ENCODE data around the gene KIF3B.
"Not testable (repeated sequence)": the region's sequence is repeated elsewhere in the genome, so short reads cannot be mapped to it uniquely, and the experiment has no call there.

KIF3B gene

DNA sequence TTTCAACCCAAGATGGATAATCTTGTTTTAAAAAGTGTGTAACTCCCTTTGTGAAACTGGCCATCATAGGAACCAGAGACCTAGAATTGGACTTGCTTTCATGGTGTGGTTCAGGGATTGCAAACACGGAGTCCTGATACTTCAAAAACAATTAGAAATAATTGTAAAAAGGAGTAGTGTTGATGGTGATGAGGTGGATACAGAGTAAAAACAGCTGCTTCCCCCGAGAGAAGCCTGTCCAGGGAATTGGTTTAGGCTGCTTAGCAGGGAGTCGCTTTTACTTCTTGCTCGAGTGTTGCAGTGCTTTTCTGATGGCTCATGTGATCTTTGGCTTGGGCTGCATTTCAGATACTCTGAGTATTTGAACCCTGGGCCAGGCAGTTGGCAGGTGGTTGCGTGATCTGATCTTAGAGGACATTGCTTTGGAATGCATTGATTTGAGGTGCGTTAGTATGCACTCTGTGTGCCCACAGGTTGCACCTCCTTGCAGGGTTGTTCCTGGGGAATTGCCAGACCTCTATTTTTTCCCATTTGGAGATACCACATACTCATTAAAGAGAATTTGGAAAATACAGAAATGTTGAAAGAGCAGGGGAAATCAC is 19.5 kb downstream of the KIF3B start:
- no peak for DNase-seq

DNA sequence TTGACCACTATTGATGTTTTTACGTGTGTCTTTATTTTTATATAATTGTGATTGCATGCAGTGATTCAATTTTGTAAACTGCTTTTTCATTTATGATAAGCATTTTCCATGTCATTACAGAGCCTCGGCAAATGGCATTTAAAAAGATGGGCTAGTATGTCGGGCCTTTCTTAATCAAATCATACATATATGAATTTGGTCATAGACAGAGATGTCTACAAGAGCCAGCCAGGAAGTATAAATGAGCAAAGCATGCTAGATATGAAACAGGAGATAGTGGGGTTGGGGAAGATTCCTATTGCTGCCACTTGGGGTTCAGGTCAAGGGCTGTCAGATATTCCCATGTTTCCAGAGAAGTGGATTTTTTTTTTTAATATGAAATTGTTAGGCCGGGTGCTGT is 20.0 kb downstream of the KIF3B start:
- no peak for DNase-seq

DNA sequence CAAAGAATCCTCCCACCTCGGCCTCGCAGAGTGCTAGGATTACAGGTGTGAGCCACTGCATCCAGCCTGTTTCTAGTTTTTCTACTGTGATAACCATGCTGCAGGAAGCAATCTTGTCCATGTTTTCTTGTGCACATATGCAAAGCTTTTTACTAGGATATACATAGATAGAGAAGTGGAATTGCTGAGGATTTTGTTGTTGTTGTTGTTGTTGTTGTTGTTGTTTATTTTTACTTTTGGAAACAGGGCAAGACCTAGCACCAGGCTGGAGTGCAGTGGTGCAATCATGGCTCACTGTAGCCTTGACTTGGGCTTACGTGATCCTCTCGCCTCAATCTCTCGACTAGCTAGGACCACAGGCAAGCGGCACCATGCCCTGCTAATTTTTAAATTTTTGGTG is 23.2 kb downstream of the KIF3B start:
- DNase-seq, result no peak

DNA sequence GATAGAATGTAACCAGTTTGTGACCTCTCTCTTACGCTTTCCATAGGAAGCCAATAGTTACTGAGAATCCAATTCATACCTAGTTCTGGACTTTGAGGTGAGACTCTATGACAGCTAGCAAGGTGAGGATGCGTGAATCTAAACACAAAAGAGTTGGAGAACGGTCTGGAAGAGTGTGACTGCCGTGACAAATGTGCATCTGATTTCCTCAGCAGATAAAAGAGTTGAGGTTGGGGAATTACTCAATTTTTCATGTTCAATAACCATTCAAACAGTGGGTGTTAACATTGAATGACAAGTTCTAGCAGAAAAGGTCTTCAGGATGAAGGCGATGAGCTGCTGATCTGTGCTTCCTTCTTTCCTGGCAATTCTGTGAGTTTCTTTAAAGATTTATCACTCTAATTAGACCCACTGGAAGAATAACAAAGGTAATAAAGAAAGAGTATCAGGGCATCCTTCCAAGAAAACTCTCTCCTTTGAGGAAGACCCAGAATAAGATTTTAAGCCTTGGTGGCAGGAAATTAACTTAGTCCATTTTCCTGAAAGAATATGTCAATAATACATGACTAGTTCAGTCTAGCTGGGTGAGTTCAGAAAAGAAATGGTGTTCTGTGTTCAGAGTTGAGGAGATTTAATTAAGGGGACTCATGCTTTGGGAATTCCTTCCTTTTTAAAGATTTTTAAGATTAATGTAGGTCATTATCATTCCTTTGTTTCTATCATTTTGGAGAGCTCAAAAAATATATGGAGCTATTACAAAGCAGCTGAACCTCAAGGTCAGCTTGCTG is 24.5 kb downstream of the KIF3B start:
- DNase-seq, result no peak

DNA sequence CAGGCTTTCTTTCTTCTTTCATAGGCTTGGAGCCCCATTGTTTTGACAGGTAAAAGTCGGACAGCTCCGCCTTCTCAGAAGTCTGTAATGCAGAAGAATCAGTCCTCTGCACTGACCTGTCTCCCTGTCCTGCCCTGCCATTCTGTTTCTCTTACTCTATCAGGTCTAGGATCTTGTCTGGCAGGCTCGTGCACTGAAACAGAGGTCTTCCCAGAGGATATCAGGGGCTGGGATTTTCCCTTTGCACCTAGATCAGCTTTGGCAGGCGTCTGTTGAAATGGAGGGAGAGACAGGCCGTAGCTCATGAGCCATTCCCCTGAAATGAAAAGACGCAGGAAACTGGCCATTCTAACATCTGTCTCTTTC is 25.0 kb downstream of the KIF3B start:
- DNase-seq, result no peak

DNA sequence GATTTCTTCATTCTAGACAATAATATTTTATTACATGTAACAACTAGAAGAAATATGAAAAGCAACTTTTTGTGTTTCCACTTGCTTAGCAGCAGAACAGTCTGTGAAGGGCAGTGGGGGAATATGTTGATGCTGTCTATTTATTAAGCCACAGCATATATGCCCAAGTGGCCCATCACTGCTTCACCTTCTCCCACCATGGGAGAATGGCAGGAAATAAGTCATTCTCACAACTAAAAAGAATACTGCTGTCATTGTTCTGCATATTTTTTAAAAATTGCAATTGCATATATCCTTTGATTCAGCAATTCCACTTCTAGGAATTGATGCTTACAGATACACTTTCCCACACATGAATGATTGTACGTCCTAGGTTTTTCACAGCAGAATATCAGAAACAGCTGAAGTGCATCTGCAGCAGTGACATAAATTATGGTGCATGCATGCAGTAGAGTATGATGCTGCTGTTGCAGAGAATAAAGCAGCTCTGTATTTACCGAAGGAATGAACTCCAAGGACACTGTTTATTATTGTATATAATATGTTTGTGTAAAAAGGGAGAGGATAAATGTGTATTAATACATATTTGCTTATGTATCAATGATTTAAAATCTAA is 26.8 kb downstream of the KIF3B start:
- no peak for DNase-seq

DNA sequence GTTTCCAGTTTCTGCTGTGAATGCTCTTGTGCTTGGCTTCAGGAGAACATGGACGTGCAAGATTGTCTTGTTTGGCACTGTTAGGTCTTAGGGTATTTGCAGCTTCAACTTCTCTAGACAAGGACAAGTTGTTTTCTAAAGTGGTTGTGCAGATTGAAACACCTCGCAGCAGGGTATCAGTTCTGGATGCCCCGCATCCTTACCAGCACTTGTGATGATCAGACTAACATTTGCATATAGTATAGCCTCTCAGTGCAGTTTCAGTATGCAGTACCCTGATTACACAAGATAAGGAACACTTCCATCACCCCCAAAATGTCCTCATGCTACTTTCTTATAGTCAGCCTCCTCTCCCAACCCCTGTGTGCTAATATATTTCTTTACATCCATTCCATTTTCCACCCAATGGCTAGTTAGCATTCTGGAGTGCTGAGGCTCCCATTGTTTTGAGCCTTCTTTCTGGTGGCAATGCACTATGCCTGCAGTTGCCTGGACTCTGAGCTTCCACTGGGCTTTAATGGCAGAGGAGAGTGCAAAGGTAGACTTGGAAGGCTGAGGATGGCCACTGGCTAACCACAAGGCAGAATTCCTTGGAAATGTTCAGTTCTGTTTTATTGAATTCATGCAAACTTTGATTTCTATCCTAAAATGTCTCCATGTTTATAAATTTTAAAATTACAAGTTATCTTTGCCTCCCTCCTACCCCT is 35.4 kb downstream of the KIF3B start:
- DNase-seq, result no peak

DNA sequence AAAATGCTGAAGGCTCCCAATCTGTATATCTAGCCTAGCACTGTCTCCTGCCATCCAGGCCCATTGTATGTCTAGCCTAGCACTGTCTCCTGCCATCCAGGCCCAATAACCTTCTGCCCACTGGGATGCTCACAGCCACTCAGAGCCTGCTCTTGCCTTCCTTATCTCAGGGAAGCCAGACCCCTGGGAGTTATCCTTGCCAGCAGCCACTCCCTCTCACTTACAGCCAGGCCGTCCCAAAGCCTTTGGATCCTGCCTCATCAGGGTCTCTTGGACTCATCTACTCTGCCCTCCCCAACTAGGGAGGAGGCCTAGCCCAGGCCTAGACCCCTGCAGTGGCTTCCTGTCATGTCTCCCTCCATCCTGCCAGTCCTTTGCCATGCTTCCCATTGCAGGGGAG is 37.3 kb downstream of the KIF3B start:
- DNase-seq, result no peak

DNA sequence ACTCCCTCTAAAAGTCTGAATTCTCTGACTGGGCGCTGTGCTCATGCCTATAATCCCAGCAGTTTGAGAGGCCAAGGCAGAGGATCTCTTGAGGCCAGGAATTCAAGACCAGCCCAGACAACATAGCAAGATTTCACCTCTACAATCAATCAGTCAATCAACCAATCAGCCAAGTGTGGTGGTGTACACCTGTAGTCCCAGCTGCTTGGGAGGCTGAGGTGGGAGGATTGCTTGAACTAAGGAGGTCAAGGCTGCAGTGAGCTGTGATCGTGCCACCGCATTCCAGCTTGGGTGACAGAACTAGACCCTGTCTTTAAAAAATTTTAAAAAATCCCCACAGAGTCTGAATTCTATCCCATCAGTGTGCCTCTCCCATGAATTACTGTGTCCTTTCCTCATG is 37.9 kb downstream of the KIF3B start:
- no peak for DNase-seq

DNA sequence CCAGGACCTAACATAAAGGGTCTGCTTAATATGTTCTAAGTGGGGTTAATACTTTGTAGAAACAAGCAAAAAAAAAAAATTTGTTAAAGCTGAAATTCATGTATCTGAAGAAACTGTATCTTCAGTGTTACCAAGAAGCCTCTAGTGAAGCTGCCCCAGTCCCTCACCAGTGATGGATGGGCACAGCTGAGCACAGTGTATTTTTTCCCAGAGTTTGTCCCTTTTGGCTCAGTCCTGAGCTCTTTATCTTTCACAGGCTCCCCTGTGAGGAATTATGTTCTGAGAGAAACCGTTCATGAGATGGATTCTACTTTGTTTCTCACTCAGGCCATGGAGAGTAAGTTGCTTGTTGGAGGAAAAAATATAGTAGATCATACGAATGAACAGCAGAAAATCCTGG is 38.4 kb downstream of the KIF3B start:
- no peak for DNase-seq

DNA sequence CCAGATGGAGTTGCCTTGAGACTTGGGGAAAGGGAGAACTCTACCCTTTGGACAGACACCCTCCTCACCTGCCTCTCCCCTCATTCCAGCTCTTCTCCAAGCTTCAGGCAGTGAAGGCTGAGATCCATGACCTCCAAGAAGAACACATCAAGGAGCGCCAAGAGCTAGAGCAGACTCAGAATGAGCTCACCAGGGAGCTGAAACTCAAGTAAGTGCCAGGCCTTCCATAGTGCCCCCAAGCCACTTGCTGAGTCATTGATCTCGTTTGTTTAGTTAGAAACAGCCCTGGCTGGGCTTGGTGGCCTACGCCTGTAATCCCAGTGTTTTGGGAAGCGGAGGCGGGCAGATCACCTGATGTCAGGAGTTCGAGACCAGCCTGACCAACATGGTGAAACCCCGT is 39.2 kb downstream of the KIF3B start:
- no peak for DNase-seq

DNA sequence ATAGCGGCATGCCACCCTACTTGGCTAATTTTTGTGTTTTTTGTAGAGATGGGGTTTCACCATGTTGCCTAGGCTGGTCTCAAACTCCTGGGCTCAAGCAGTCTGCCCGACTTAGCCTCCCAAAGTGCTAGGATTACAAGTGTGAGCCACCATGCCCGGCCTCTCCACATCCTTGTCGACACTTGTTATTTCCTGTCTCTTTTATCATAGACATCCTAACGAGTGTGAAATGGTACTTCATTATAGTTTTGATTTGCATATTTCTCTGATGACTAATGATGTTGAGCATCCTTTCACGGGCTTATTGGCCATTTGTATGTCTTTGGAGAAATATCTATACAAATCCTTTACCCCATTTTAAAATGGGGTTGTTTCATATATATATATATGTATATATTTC is 41.6 kb downstream of the KIF3B start:
- DNase-seq, result no peak

DNA sequence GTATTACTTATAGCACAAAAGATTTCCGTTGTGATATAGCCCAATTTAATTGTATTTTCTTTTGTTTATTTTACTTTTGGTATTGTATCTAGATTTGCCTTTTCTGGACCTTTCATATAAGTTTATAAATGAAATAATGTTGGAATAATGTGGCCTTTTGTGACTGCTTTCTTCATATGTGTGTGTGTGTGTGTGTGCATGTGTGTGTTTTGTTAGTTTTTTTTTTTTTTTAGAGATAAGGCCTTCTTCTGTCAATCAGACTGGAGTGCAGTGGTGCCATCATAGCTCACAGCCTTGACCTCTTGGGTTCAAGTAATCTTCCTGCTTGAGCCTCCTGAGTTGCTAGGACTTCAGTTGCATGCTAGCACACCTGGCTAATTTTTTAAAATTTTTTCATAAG is 42.9 kb downstream of the KIF3B start:
- DNase-seq, result no peak

DNA sequence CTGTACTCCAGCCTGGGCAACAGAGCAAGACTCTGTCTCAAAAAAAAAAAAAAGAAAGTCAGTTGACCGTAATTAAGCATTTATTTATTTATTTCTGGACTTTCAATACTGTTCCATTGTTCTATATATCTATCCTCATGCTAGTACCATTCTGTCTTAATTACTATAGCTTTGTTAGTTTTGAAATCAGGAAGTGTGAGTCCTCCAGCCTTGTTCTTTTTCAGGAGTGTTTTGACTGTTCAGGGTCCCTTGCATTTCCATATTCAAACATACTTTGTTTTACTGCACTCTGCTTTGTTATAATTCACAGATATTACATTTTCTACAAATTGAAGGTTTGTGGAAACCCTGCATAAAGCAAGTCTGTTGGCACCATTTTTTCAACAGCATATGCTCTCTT is 43.9 kb downstream of the KIF3B start:
- DNase-seq, result no peak

DNA sequence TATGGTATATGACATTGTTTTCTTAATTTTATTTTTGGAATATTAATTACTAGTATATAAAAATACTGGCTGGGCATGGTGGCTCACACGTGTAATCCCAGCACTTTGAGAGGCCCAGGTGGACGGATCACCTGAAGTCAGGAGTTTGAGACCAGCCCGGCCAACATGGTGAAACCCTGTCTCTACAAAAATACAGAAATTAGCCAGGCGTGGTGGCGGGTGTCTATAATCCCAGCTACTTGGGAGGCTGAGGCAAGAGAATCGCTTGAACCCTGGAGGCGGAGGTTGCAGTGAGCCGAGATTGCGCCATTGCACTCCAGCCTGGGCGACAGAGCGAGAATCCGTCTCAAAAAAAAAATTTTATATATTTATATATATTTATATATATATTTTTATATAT is 44.8 kb downstream of the KIF3B start:
- not testable (repeated sequence) for DNase-seq

DNA sequence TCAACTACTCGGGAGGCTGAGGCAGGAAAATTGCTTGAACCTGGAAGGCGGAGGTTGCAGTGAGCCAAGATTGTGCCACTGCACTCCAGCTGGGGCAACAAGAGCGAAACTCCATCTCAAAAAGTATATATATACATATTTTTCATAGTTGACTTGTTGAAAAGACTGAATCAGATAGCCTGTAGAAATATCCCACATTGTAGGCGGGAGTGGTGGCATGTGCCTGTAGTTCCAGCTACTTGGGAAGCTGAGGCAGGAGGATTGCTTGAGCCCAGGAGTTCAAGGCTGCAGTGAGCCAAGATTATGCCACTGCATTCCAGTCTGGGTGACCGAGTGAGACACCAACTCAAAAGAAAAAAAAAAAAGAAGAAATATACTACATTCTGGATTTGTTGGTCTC is 46.3 kb downstream of the KIF3B start:
- DNase-seq, result not testable (repeated sequence)

DNA sequence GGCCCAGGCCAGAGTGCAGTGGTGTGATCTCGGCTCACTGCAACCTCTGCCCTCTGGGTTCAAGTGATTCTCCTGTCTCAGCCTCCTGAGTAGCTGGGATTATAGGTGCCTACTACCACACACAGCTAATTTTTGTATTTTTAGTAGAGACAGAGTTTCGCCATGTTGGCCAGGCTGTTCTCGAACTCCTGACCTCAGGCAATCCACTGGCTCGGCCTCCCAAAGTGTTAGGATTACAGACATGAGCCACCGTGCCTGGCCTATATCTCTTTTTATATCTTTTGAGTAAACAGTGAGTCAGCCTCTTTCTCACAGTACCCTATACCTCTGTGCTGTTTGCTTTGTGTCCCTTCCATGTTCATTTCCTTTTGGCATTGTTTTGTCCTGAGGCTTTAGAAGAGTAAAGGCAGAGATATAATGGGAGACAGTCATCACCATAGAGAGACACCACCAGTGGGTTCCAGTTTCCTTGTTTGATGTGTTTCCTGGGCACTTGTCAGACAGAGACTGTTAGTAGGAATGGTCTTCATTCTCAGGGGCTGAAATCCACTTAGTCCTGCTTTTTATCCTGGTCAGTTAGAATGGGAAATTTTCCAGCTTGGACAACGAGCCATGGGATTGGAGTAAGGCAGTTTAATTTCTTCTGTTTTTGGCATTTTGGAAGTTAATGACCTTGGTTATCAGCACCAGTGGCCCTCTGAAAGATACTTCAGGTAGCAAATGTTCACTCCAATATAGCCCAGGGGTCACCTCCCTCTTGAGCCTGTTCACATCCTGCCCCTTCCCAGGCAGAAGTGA is 48.5 kb downstream of the KIF3B start:
- no peak for DNase-seq

DNA sequence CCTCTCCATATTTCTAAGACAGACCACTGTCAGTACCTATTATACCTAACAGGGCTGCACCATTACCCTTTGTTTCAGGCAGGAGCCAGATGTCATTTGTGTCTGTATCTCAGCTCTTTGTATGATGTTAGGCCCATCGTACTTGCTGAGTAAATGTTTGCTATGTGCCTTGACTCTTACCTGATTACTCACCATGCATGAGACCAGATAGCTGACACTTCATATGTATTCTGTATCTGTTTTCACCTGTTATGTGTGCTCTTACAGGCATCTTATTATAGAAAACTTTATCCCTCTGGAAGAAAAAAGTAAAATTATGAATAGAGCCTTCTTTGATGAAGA is 49.0 kb downstream of the KIF3B start:
- DNase-seq, result no peak

DNA sequence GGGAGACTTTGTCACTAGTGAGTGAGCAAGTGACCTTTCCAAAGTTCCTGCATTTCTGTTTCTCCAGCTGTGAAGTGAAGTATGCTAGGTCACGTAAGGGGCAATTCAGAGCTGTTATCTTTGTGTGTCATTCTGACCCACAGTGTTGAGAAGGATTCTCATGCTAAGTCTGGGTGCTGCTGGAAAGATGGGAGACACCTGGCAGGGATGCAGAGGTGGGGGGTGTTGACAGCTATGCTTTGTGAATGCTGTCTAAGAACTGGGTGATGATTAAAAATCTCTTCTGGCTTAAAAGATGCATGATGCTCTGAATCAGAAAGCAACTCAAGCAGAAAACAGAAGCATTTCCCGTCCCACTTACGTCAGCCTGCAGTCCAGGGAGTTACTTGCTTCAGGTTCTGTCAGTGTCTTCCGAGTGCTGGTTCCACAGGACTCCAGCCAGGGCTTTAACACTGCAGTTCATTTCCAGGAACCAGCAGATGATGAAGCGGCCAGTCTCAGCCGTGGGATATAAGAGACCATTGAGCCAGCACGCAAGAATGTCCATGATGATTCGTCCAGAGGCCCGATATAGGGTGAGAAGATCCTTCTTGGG is 49.7 kb downstream of the KIF3B start:
- DNase-seq, result no peak

DNA sequence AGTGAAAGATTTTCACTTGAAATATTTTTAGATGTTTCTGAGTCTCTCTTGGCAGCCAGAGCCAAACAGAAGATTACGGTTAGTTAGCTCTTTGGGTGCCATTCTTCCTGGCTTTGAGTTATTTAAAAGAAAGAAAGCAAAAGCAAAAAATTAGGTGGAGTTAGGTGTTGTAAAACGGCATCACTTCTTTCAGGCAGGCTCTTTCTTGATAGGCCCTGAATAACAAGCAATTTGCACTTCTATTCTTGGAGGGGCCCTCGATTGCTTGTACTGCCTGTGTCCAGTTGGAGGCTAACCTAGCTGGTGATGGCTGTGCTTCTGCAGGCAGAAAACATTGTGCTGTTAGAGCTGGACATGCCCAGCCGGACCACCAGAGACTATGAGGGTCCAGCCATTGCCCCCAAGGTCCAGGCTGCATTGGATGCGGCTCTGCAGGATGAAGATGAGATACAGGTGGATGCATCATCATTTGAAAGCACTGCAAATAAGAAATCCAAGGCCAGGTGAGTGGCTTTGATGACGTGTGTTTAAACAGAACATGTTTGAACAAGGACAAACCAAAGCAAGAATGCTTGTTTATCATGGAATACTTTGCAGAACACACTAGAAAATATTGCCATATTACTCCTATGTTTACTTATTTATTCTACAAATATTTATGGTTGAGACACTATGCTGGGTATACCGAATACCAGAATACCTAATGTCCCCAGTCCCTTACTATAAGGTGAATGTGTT is 52.5 kb downstream of the KIF3B start:
- no peak for DNase-seq

DNA sequence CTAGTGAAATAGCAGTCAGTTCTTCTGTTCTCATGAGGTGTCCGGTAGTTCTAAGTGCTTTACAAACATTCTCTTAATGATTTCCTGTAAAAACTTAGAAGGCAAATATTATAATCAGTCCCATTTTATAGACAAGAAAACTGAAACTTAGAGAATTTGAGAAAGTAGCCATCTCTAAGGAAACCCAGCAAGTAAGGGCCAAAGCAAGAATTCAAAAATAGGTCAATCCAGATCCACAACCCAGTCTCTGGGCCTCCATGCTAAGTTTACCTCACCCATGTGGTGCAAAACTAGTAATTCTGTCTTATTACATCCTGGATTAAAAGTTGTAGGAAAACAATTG is 53.1 kb downstream of the KIF3B start:
- no peak for DNase-seq

DNA sequence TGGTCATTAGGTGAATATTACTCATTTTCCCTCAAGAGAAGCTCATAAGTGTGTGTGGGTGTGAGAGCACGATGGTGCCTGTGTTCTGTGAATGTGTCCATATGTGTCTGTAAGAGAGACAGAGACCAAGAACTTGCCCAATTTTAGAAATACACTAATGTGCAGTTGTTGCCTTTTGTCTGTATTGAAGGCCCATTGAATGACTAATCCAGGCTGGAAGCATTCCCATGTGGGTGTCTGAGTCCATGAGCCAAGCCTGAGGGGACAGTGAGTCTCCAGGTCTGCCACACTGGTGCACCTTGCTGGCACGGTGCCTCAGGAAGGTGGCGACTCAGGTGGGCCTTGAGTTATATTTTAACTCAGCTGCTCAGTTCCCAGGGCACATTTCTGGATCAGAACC is 55.2 kb downstream of the KIF3B start:
- no peak for DNase-seq
